ENCODE data around the gene GALNT11.
"Not testable (repeated sequence)": the region's sequence is repeated elsewhere in the genome, so short reads cannot be mapped to it uniquely, and the experiment has no call there.

Gene GALNT11

DNA sequence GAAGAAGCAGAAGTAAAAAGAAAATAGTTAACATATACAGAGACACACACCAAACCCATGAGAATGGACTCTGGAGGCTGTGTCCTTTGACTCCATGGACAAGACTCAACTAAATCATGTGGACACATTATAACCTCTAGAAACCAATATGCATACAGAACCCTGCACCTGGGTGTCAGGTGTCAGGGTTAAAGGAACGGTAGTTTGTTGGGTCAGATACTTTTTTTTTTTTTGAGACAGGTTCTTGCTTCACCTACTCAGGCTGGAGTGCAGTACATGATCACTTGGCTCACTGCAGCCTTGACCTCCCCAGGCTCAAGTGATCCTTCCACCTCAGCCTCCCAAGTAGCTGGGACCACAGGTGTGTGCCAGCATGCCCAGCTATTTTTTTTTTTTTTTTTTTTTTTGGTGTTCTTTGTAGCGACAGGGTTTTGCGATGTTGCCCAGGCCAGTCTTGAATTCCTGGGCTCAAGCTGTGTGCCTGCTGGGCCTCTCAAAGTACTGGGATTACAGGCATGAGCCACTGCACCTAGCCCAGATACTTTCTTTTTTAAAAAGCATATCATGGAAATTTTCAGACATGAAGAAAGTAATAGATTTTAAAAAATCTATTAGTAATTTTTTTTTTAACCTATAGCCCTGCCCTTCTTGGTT, 31.3 kb downstream of the GALNT11 start:
- no CpG with 5 or more reads among the region's 3 CpGs for WGBS (ENCODE audit: extremely low coverage, insufficient coverage, insufficient read length)
- no peak overlapping the region for H2BK12ac ChIP-seq (ENCODE audit: low read length)
- H4K8ac ChIP-seq (ENCODE audit: low read depth, low read length) = no peak overlapping the region
- no peak overlapping the region for H2BK5ac ChIP-seq (ENCODE audit: low read depth, low read length, poor library complexity)
- H2AK5ac ChIP-seq (ENCODE audit: low read length) = no peak overlapping the region
- no peaks in the 10 kb centered on the region for H3K27me3 ChIP-seq (ENCODE audit: insufficient read depth, low read length)
- no peak overlapping the region for H2BK120ac ChIP-seq (ENCODE audit: insufficient read depth, low read length, poor library complexity)
- H3K4me3 ChIP-seq (ENCODE audit: low read depth, low read length) = no peak overlapping the region
- no peak overlapping the region for H4K91ac ChIP-seq (ENCODE audit: low read depth, low read length)
- no peak for DNase-seq
- H4K12ac ChIP-seq (ENCODE audit: low read depth, low read length) = no peak overlapping the region
- no peak overlapping the region for H3K4ac ChIP-seq (ENCODE audit: low read depth, low read length)
- H3K27ac ChIP-seq (ENCODE audit: low read depth, low read length) = no peak overlapping the region
- H3K14ac ChIP-seq (ENCODE audit: low read length) = no peak overlapping the region
- H2AFZ ChIP-seq (ENCODE audit: insufficient read depth, low read length, poor library complexity) = no peak overlapping the region
- H3K23ac ChIP-seq (ENCODE audit: low read length) = no peak overlapping the region
- peaks cover 0 to 2% of the 10 kb centered on the region in 2 experiments for H3K36me3 ChIP-seq (ENCODE audit: control insufficient read depth in 1 of 2, insufficient read depth in 2 of 2, low read length in 2 of 2)
- no peak overlapping the region for H3K9ac ChIP-seq (ENCODE audit: low read length)
- H3K18ac ChIP-seq (ENCODE audit: low read length) = no peak overlapping the region
- no peaks in the 10 kb centered on the region for H3K79me2 ChIP-seq (ENCODE audit: control insufficient read depth, insufficient read depth, low read length, poor library complexity)
- H3K79me1 ChIP-seq (ENCODE audit: low read length) = no peaks in the 10 kb centered on the region
- no peak overlapping the region for H3K4me2 ChIP-seq (ENCODE audit: low read length)
- no peaks in the 10 kb centered on the region for H3K9me3 ChIP-seq (ENCODE audit: insufficient read depth, low read depth, low read length)
- H3K4me1 ChIP-seq (ENCODE audit: control insufficient read depth in 1 of 2, insufficient read depth in 2 of 2, low read length in 2 of 2) = no peaks in the 10 kb centered on the region

- Histone ChIP-seq H3K14ac (ENCODE audit: low read length) (no peak overlapping the region), H2AK5ac (ENCODE audit: low read length) (no peak overlapping the region), H3K9ac (ENCODE audit: low read length) (no peak overlapping the region), H3K36me3 (ENCODE audit: control insufficient read depth in 1 of 2, insufficient read depth in 2 of 2, low read length in 2 of 2) (peaks cover 0 to 2% of the 10 kb centered on the region in 2 experiments), H3K79me2 (ENCODE audit: control insufficient read depth, insufficient read depth, low read length, poor library complexity) (no peaks in the 10 kb centered on the region), H2BK120ac (ENCODE audit: insufficient read depth, low read length, poor library complexity) (no peak overlapping the region), H3K23ac (ENCODE audit: low read length) (no peak overlapping the region), H3K4me3 (ENCODE audit: low read depth, low read length) (no peak overlapping the region), H2BK12ac (ENCODE audit: low read length) (no peak overlapping the region), H3K27me3 (ENCODE audit: insufficient read depth, low read length) (no peaks in the 10 kb centered on the region), H3K4me1 (ENCODE audit: control insufficient read depth in 1 of 2, insufficient read depth in 2 of 2, low read length in 2 of 2) (no peaks in the 10 kb centered on the region), H3K4me2 (ENCODE audit: low read length) (no peak overlapping the region), H3K18ac (ENCODE audit: low read length) (no peak overlapping the region), H4K12ac (ENCODE audit: low read depth, low read length) (no peak overlapping the region), H3K27ac (ENCODE audit: low read depth, low read length) (no peak overlapping the region), H2AFZ (ENCODE audit: insufficient read depth, low read length, poor library complexity) (no peak overlapping the region), H3K4ac (ENCODE audit: low read depth, low read length) (no peak overlapping the region), H3K79me1 (ENCODE audit: low read length) (no peaks in the 10 kb centered on the region), H2BK5ac (ENCODE audit: low read depth, low read length, poor library complexity) (no peak overlapping the region), H3K9me3 (ENCODE audit: insufficient read depth, low read depth, low read length) (no peaks in the 10 kb centered on the region), H4K8ac (ENCODE audit: low read depth, low read length) (no peak overlapping the region), H4K91ac (ENCODE audit: low read depth, low read length) (no peak overlapping the region)
- DNase-seq = no peak
- WGBS (ENCODE audit: extremely low coverage, insufficient coverage, insufficient read length) = no CpG with 5 or more reads among the region's 1 CpG
These were observed 33.8 kb downstream of the GALNT11 start for GRCh38 chr7:152059311-152059710.

DNA sequence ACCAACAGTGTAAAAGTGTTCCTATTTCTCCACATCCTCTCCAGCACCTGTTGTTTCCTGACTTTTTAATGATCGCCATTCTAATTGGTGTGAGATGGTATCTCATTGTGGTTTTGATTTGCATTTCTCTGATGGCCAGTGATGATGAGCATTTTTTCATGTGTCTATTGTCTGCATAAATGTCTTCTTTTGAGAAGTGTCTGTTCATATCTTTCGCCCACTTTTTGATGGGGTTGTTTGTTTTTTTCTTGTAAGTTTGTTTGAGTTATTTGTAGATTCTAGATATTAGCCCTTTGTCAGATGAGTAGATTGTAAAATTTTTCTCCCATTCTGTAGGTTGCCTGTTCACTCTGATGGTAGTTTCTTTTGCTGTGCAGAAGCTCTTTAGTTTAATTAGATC, 35.6 kb downstream of the GALNT11 start:
- not testable (repeated sequence) for H2BK12ac ChIP-seq (ENCODE audit: low read length); H3K23ac ChIP-seq (ENCODE audit: low read length); H3K79me1 ChIP-seq (ENCODE audit: low read length); DNase-seq; H2AFZ ChIP-seq (ENCODE audit: insufficient read depth, low read length, poor library complexity); H3K27ac ChIP-seq (ENCODE audit: low read depth, low read length); H3K9ac ChIP-seq (ENCODE audit: low read length); H3K18ac ChIP-seq (ENCODE audit: low read length); H3K14ac ChIP-seq (ENCODE audit: low read length); H3K27me3 ChIP-seq (ENCODE audit: insufficient read depth, low read length); H3K79me2 ChIP-seq (ENCODE audit: control insufficient read depth, insufficient read depth, low read length, poor library complexity); H2BK5ac ChIP-seq (ENCODE audit: low read depth, low read length, poor library complexity); H2AK5ac ChIP-seq (ENCODE audit: low read length); H3K4me3 ChIP-seq (ENCODE audit: low read depth, low read length); H3K4me2 ChIP-seq (ENCODE audit: low read length); H4K8ac ChIP-seq (ENCODE audit: low read depth, low read length); H3K9me3 ChIP-seq (ENCODE audit: insufficient read depth, low read depth, low read length); H4K91ac ChIP-seq (ENCODE audit: low read depth, low read length); H3K4me1 ChIP-seq (ENCODE audit: control insufficient read depth in 1 of 2, insufficient read depth in 2 of 2, low read length in 2 of 2); H3K36me3 ChIP-seq (ENCODE audit: control insufficient read depth in 1 of 2, insufficient read depth in 2 of 2, low read length in 2 of 2); H2BK120ac ChIP-seq (ENCODE audit: insufficient read depth, low read length, poor library complexity); H3K4ac ChIP-seq (ENCODE audit: low read depth, low read length); H4K12ac ChIP-seq (ENCODE audit: low read depth, low read length)
- no CpG with 5 or more reads among the region's 2 CpGs for WGBS (ENCODE audit: extremely low coverage, insufficient coverage, insufficient read length)

DNA sequence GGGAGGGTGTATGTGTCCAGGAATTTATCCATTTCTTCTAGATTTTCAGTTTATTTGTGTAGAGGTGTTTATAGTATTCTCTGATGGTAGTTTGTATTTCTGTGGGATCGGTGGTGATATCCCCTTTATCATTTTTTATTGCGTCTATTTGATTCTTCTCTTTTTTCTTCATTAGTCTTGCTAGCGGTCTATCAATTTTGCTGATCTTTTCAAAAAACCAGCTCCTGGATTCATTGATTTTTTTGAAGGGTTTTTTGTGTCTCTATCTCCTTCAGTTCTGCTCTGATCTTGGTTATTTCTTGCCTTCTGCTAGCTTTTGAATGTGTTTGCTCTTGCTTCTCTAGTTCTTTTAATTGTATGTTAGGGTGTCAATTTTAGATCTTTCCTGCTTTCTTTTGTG, 37.7 kb downstream of the GALNT11 start:
- not testable (repeated sequence) for H2BK5ac ChIP-seq (ENCODE audit: low read depth, low read length, poor library complexity); H2AK5ac ChIP-seq (ENCODE audit: low read length); H3K9ac ChIP-seq (ENCODE audit: low read length); H4K8ac ChIP-seq (ENCODE audit: low read depth, low read length); H3K79me1 ChIP-seq (ENCODE audit: low read length); H3K4me3 ChIP-seq (ENCODE audit: low read depth, low read length); H3K27me3 ChIP-seq (ENCODE audit: insufficient read depth, low read length); H4K12ac ChIP-seq (ENCODE audit: low read depth, low read length); H3K27ac ChIP-seq (ENCODE audit: low read depth, low read length); H3K4me1 ChIP-seq (ENCODE audit: control insufficient read depth in 1 of 2, insufficient read depth in 2 of 2, low read length in 2 of 2); H4K91ac ChIP-seq (ENCODE audit: low read depth, low read length); H3K79me2 ChIP-seq (ENCODE audit: control insufficient read depth, insufficient read depth, low read length, poor library complexity); H3K36me3 ChIP-seq (ENCODE audit: control insufficient read depth in 1 of 2, insufficient read depth in 2 of 2, low read length in 2 of 2); H3K18ac ChIP-seq (ENCODE audit: low read length); H3K9me3 ChIP-seq (ENCODE audit: insufficient read depth, low read depth, low read length); H3K23ac ChIP-seq (ENCODE audit: low read length); H3K4me2 ChIP-seq (ENCODE audit: low read length); H3K4ac ChIP-seq (ENCODE audit: low read depth, low read length); H2AFZ ChIP-seq (ENCODE audit: insufficient read depth, low read length, poor library complexity); H2BK120ac ChIP-seq (ENCODE audit: insufficient read depth, low read length, poor library complexity); DNase-seq; H2BK12ac ChIP-seq (ENCODE audit: low read length); H3K14ac ChIP-seq (ENCODE audit: low read length)
- WGBS (ENCODE audit: extremely low coverage, insufficient coverage, insufficient read length) = no CpG with 5 or more reads among the region's 3 CpGs
